Bronchial epithelial cell (primary cell): ENCODE results near the gene CNKSR2. TPM values are rescaled to one million over a fixed set of nuclear protein-coding genes. Genes with fewer than 3 reads are reported as not detected.

Source experiments
- DNase-seq: peaks from one replicate; pipeline ENCODE4 v3.0.0-alpha.2; 2010; ENCODE audit warnings: low read depth
- FAIRE-seq: peaks from 2 replicates; lab custom pipeline; 2011; peaks lifted over from hg19 to GRCh38; lab: Jason Lieb, UNC
- H3K27me3 ChIP-seq: 2 replicates; pipeline ENCODE4 v1.5.1; 2011; ENCODE audit warnings: low read length; ENCODE audit not compliant: control insufficient read depth, insufficient read depth
- H3K36me3 ChIP-seq: 2 replicates; pipeline ENCODE4 v1.5.1; 2011; ENCODE audit warnings: low read length; ENCODE audit not compliant: control insufficient read depth, insufficient read depth
- H3K4me3 ChIP-seq: 2 replicates; pipeline ENCODE4 v1.5.1; 2011; ENCODE audit warnings: mild to moderate bottlenecking, low read depth, low read length, control low read depth
- total RNA-seq: library from RNA; depleted of rRNA; stranded (reverse); fragments of >200 nt; gene quantifications from 2 replicates; pipeline ENCODE4 v1.2.1, GENCODE V29; 2014
- TF ChIP-seq, protein P1 (sequence below): IDR thresholded peaks from 2 replicates; pipeline ENCODE4 v1.5.1; 2011; ENCODE audit warnings: mild to moderate bottlenecking, moderate library complexity, low read length, control low read depth, inconsistent platforms; ENCODE audit not compliant: insufficient read depth, severe bottlenecking

CNKSR2 gene
- total RNA-seq, 1 donor from 2014 or later: 0.53 TPM

DNA sequence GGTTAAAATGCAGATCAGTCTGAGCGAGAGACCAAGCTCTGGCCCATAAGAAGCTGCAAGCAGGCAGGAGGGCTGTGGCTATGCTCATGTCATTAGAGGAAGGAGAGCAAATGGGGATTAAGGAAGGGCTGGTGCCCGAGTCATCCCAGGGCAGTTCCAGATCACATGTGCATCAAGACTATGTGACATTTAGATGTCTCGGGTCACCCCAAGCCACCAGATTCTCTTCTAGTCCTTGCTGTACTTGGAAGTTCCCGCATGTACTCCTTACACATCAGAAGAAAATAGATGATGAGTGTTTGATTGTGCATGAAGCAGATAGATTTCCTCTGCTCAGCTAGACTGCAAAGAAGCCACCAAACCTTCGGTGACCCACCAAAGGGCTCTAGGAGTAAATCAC lies 326.1 kb downstream of the CNKSR2 start:
- H3K4me3 ChIP-seq: no peak overlapping the region
- FAIRE-seq: no peak
- DNase-seq: no peak
- TF ChIP-seq, protein P1, sequence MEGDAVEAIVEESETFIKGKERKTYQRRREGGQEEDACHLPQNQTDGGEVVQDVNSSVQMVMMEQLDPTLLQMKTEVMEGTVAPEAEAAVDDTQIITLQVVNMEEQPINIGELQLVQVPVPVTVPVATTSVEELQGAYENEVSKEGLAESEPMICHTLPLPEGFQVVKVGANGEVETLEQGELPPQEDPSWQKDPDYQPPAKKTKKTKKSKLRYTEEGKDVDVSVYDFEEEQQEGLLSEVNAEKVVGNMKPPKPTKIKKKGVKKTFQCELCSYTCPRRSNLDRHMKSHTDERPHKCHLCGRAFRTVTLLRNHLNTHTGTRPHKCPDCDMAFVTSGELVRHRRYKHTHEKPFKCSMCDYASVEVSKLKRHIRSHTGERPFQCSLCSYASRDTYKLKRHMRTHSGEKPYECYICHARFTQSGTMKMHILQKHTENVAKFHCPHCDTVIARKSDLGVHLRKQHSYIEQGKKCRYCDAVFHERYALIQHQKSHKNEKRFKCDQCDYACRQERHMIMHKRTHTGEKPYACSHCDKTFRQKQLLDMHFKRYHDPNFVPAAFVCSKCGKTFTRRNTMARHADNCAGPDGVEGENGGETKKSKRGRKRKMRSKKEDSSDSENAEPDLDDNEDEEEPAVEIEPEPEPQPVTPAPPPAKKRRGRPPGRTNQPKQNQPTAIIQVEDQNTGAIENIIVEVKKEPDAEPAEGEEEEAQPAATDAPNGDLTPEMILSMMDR: no peak
- H3K36me3 ChIP-seq: no peaks in the 10 kb centered on the region
- no peaks in the 10 kb centered on the region for H3K27me3 ChIP-seq

DNA sequence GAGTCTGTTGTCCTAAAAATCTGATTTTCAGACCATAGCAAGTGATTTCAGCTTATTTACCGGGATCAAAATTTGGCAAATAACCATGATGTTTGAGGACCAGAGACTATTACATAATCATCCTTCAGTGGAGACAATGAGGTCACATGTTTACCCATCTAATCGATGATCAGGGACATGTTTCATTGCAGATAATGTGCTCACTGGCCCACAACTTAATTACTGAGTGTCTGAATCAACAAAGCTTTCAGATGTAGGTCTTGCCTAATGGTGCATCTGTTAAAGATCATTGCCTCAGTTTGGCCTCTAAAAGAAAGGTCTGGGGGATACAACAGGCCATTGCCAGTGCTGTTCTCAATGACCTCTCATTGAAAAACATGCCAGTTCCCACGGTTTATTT lies 326.7 kb downstream of the CNKSR2 start:
- DNase-seq (no peak), FAIRE-seq (no peak)
- TF ChIP-seq, protein P1: no peak
- no peak overlapping the region for H3K4me3 ChIP-seq
- H3K27me3 ChIP-seq: no peaks in the 10 kb centered on the region
- no peaks in the 10 kb centered on the region for H3K36me3 ChIP-seq

DNA sequence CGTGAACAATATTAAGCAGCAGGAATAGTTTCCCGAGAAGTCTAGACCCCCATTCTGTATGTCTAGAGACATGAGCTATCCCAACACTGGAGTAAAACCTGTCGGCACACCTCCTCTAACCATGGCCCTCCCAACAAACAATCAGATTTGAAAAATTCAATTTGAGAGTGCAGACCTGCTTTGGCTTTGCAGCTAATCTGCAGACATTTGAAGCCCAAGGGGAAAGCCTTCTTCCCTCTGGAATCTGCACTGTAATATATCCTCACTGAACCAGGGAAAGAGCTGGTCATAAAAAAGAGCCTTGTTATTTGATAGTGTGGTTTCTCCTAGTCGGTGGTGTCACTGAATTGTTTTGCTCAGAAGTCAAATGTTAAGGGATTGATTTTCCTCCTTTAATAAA lies 328.5 kb downstream of the CNKSR2 start:
- Histone ChIP-seq H3K27me3 (no peaks in the 10 kb centered on the region), H3K4me3 (no peak overlapping the region), H3K36me3 (no peaks in the 10 kb centered on the region)
- no peak for FAIRE-seq
- TF ChIP-seq, protein P1: no peak
- DNase-seq: no peak
